Fibroblast of lung (primary cell): ENCODE measurements around the gene OSBPL7.

Experiments
- CTCF ChIP-seq, 2 donors: IDR thresholded peaks in 1 of 2; conservative IDR thresholded peaks in 1 of 2; 1 replicate in 1 of 2; 2 replicates in 1 of 2; pipeline ENCODE4 v1.5.1; 2011 to 2012; ENCODE audit warnings: low read length in 2 of 2, control low read depth in 1 of 2, inconsistent platforms in 1 of 2, low read depth in 1 of 2, mild to moderate bottlenecking in 1 of 2
- EZH2 ChIP-seq: IDR thresholded peaks from 2 replicates; pipeline ENCODE4 v1.5.1; 2012; ENCODE audit warnings: low read length, control low read depth, mild to moderate bottlenecking; ENCODE audit errors: missing control alignments

GRCh38 chr17:47800686-47801085 lies 20.9 kb downstream of the OSBPL7 start:
- no peak for TF ChIP-seq EZH2
- TF ChIP-seq CTCF (conservative IDR thresholded peaks at IDR 0.05 in 1 of 2, IDR thresholded peaks at IDR 0.05 in 1 of 2; ENCODE audit: low read depth in 1 of 2, low read length in 2 of 2), result no peak
